Esophagus muscularis mucosa (tissue), 4 donors: ENCODE results near the gene TMTC2. TPM values are rescaled to one million over a fixed set of nuclear protein-coding genes. Genes with fewer than 3 reads are reported as not detected.

Source experiments
- DNase-seq: peaks from one replicate; pipeline ENCODE4 v3.0.0-alpha.2; 2017; ENCODE audit errors: extremely low spot score
- H3K27ac ChIP-seq, 4 donors: fragments of 200-600 bp; sonication (generic); replicated peaks in 1 of 4; 1 replicate in 3 of 4; 2 replicates in 1 of 4; pipeline ENCODE4 v1.5.1; 2016 to 2019; ENCODE audit warnings: mild to moderate bottlenecking in 1 of 4
- H3K27me3 ChIP-seq, 4 donors: fragments of 200-600 bp; sonication (generic); one replicate each; pipeline versions ENCODE4 v1.5.1 to v1.6.0; 2016 to 2019
- H3K36me3 ChIP-seq, 4 donors: fragments of 200-600 bp; sonication (generic); one replicate each; pipeline ENCODE4 v1.5.1; 2016 to 2019
- H3K4me1 ChIP-seq, 4 donors: fragments of 200-600 bp; sonication (generic); one replicate each; pipeline ENCODE4 v1.5.1; 2016 to 2019
- H3K4me3 ChIP-seq, 4 donors: fragments of 200-600 bp; sonication (generic); 1 replicate in 2 of 4; 2 replicates in 2 of 4; pipeline ENCODE4 v1.5.1; 2016 to 2019; ENCODE audit warnings: mild to moderate bottlenecking in 4 of 4, moderate library complexity in 1 of 4
- H3K9me3 ChIP-seq, 4 donors: fragments of 200-600 bp; sonication (generic); 1 replicate in 3 of 4; 2 replicates in 1 of 4; pipeline ENCODE4 v1.5.1; 2016 to 2019
- EP300 ChIP-seq: sonication (generic); formaldehyde crosslinking; IDR thresholded peaks from one replicate; pipeline ENCODE4 v1.6.1; 2017; ENCODE audit warnings: antibody characterized with exemption
- POLR2A ChIP-seq: fragments of 450-650 bp; IDR thresholded peaks from one replicate; pipeline ENCODE4 v1.6.1; 2017; ENCODE audit warnings: antibody characterized with exemption, moderate library complexity, mild to moderate bottlenecking, low read depth
- POLR2AphosphoS5 ChIP-seq, 2 donors: sonication (generic); formaldehyde crosslinking; IDR thresholded peaks; one replicate each; pipeline ENCODE4 v1.6.1; 2017; ENCODE audit warnings: antibody characterized with exemption in 2 of 2
- WGBS: methylation state at CpG from one replicate; pipeline ENCODE4 v1.1.5; 2018; 5-methylcytosine and 5-hydroxymethylcytosine counted together
- intact Hi-C: fragments of 100-400 bp; cut with DNase I; formaldehyde crosslinking; loops from one replicate; pipeline ENCODE4 v1.15.1; 2023
- total RNA-seq, 4 donors: library from RNA; depleted of rRNA; stranded (reverse); fragments of >200 nt; gene quantifications; one replicate each; pipeline versions ENCODE4 v1.1.0 to v1.2.1, GENCODE V29; 2016
- TF ChIP-seq, protein P1 (sequence below), 3 experiments: fragments of 200-600 bp in 2 of 3; fragments of 450-650 bp in 1 of 3; sonication (generic) in 2 of 3; IDR thresholded peaks; one replicate each; pipeline ENCODE4 v1.5.1; 2017 to 2019; ENCODE audit warnings: antibody characterized with exemption in 3 of 3, mild to moderate bottlenecking in 2 of 3, moderate library complexity in 1 of 3

The TMTC2 gene
- total RNA-seq, 4 donors from 2014 or later: 4.7 to 8.7 (median 7.3) TPM

DNA sequence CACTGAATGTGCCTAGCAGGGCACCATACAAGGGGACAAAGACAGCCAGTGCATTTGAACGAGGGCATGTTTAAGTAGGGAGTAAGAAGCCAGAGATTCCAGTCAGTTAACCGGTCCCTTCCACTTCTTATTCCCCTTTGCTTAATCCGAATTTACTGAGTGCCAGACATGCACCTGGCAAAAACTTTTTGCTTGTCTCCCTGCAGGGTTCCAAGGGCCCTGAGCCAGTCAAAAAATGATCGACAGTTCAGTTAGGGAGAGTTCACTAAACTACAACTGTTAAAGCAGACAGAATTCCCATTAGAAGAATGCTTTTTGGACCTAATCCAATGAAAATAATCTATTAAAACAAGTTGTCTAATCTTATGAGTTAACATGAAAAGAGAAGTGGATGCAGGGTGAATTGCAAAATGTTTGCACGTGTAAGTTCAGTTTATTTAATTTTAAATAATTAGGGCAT is 193.8 kb downstream of the TMTC2 start:
- no peaks in the 10 kb centered on the region for H3K9me3 ChIP-seq
- 24% methylated on average over 5 of the region's 5 CpGs for WGBS
- TF ChIP-seq POLR2AphosphoS5 (IDR thresholded peaks at IDR 0.05): no peak
- TF ChIP-seq, protein P1, sequence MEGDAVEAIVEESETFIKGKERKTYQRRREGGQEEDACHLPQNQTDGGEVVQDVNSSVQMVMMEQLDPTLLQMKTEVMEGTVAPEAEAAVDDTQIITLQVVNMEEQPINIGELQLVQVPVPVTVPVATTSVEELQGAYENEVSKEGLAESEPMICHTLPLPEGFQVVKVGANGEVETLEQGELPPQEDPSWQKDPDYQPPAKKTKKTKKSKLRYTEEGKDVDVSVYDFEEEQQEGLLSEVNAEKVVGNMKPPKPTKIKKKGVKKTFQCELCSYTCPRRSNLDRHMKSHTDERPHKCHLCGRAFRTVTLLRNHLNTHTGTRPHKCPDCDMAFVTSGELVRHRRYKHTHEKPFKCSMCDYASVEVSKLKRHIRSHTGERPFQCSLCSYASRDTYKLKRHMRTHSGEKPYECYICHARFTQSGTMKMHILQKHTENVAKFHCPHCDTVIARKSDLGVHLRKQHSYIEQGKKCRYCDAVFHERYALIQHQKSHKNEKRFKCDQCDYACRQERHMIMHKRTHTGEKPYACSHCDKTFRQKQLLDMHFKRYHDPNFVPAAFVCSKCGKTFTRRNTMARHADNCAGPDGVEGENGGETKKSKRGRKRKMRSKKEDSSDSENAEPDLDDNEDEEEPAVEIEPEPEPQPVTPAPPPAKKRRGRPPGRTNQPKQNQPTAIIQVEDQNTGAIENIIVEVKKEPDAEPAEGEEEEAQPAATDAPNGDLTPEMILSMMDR (IDR thresholded peaks at IDR 0.05): no peak
- no peak for TF ChIP-seq POLR2A
- no peak for TF ChIP-seq EP300
- no peak for DNase-seq
- intact Hi-C loops: no loop called here
- no peaks in the 10 kb centered on the region for H3K27me3 ChIP-seq
- peaks cover 0 to 13% (median 8%) of the 10 kb centered on the region in 4 donors for H3K4me1 ChIP-seq
- no peaks in the 10 kb centered on the region for H3K36me3 ChIP-seq
- no peak overlapping the region for H3K27ac ChIP-seq
- no peak overlapping the region for H3K4me3 ChIP-seq

DNA sequence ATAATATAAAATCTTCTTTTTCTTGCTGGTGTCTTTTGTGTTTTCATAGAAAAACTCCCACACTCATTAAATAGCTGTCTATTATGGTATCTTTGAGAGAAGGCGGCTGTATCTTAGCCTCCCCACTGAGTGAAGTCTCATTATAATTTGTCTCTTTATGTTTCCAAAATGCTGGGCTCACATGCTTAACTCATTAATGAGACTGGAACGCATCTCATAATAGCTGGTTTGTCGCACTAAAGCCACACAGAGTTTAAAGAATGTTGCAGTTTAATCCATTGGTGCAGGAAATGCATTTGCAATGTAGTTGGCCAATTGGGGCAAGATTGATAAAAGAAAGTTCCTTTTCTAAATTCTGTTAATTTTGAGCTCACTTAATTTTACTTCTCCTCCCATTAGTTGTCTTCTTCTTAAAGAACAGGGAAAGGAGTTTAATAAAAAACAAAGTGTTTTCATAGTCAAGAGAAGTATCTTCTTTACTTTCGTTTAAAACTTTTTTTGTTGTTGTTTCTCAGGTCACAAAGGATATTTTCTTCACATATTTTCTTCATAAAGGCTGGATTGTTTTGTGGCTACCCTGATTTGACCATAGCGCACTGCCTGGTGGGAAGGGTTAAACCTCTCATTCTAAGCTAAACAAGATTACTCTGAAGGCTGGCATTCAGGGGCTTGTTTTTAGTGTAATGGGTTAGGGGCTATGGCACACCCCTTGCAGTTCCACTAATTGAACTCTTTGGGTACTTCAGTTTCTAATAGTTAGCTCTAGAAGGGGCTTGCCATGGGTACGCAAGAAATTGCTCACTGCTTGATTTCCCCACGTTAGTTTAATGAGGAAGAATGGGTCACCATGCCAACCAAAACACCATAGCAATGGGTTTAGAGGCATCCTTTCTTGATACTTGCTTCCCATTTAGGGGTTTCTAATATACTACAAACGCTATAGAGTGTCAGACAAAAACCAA is 197.0 kb downstream of the TMTC2 start:
- Histone ChIP-seq H3K27ac (no peak overlapping the region), H3K4me1 (peaks cover 0 to 13% (median 8%) of the 10 kb centered on the region in 4 donors), H3K9me3 (no peaks in the 10 kb centered on the region), H3K36me3 (no peaks in the 10 kb centered on the region), H3K4me3 (no peak overlapping the region), H3K27me3 (no peaks in the 10 kb centered on the region)
- DNase-seq: no peak
- intact Hi-C loops: no loop called here
- 84% methylated on average over 8 of the region's 8 CpGs for WGBS
- TF ChIP-seq EP300 (no peak), POLR2A (no peak)

GRCh38 chr12:82886671-82887340 is 200.1 kb downstream of the TMTC2 start:
- Histone ChIP-seq H3K9me3 (no peaks in the 10 kb centered on the region), H3K36me3 (no peaks in the 10 kb centered on the region), H3K27me3 (no peaks in the 10 kb centered on the region), H3K4me3 (no peak overlapping the region), H3K27ac (no peak overlapping the region), H3K4me1 (no peaks in the 10 kb centered on the region)
- no peak for DNase-seq
- 48% methylated on average over 2 of the region's 2 CpGs for WGBS
- no peak for TF ChIP-seq EP300
- no peak for TF ChIP-seq POLR2AphosphoS5 (IDR thresholded peaks at IDR 0.05)
- TF ChIP-seq, protein P1 (IDR thresholded peaks at IDR 0.05): no peak
- intact Hi-C loops: no loop called here

- intact Hi-C loops: no loop called here
- WGBS: 71% methylated on average over 5 of the region's 5 CpGs
- TF ChIP-seq POLR2AphosphoS5 (IDR thresholded peaks at IDR 0.05) (no peak), EP300 (no peak), POLR2A (no peak)
- TF ChIP-seq, protein P1 (IDR thresholded peaks at IDR 0.05): no peak
- Histone ChIP-seq H3K27ac (no peak overlapping the region), H3K9me3 (no peaks in the 10 kb centered on the region), H3K36me3 (no peaks in the 10 kb centered on the region), H3K4me1 (no peaks in the 10 kb centered on the region), H3K27me3 (no peaks in the 10 kb centered on the region), H3K4me3 (no peak overlapping the region)
- DNase-seq: no peak
Observed at GRCh38 chr12:82893896-82894295, 207.2 kb downstream of the TMTC2 start.

DNA sequence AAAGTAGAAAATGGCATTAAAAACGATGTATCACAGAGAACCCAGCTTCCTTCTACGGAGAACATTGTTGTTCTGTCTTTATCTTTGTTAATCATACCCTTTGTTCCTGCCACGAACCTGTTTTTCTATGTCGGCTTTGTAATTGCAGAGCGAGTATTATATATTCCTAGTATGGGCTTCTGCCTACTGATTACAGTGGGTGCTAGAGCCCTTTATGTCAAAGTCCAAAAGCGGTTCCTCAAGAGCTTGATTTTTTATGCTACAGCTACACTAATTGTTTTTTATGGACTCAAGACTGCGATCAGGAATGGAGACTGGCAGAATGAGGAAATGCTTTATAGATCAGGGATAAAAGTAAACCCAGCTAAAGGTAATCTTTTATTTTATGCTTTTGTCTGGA is 209.6 kb downstream of the TMTC2 start:
- Histone ChIP-seq H3K9me3 (no peaks in the 10 kb centered on the region), H3K27me3 (no peaks in the 10 kb centered on the region), H3K4me3 (no peak overlapping the region), H3K36me3 (no peaks in the 10 kb centered on the region), H3K27ac (no peak overlapping the region), H3K4me1 (no peaks in the 10 kb centered on the region)
- intact Hi-C loops: no loop called here
- WGBS: 97% methylated on average over 7 of the region's 7 CpGs
- TF ChIP-seq, protein P1 (IDR thresholded peaks at IDR 0.05): no peak
- no peak for TF ChIP-seq EP300
- no peak for TF ChIP-seq POLR2AphosphoS5 (IDR thresholded peaks at IDR 0.05)
- TF ChIP-seq POLR2A: no peak
- no peak for DNase-seq
